GM19238 (cell line): ENCODE data around the gene MACROD2.

ENCODE experiments used
- DNase-seq: peaks from one replicate; pipeline ENCODE4 v3.0.0; 2011; ENCODE audit warnings: low spot score; ENCODE audit not compliant: insufficient read length

The MACROD2 gene

DNA sequence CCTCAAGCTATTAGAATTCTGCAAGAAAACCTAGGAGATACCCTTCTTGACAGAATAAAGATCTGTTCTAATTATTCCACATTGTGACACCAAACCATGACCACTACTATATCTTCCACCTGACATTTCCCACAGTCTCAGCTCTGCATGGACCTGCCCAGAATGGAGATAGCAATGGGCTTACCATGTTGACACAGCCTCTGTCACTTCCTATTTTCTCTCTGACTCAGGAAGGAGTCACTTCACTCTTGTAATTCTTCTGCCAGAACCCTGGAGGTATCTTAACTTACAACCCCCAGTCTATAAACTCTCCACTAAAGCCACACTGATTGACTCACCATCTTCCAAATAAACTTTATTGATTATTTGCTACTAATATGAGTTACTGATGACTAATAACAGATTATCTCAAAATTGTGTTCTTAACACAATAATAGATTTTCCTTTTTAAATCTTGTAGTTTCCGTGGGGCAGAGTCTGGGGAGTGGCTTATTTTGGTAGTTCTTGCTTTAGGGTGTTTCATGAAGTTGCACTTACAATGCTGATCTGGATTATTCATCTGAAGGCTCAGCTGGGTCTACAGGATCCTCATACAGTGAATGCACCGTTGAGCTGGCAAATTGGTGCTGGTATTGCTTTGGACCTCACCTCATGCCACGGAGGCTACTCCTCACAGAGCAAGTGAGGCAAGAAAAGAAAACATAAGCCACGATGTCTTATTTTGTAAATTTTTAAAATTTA lies 1708.0 kb downstream of the MACROD2 start:
- DNase-seq = no peak

DNA sequence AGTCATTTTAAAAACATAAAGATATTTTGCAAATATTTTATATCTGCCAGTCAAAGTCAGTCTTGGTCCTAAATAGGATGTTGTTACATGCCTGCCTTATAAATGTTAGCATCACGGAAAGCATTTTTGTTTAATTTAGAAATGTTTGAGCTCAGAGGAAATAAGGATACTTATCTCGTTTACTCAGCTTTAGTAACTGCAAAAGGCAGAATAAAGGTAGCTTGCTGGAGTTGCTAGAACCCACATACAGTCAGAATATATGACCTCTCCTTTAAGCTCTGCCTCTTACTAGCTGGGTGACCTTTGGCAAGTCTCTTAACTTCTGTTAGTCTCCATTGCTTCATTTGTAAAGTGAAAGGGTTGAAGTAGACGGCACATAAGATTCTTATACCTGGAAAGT lies 1710.7 kb downstream of the MACROD2 start:
- no peak for DNase-seq

DNA sequence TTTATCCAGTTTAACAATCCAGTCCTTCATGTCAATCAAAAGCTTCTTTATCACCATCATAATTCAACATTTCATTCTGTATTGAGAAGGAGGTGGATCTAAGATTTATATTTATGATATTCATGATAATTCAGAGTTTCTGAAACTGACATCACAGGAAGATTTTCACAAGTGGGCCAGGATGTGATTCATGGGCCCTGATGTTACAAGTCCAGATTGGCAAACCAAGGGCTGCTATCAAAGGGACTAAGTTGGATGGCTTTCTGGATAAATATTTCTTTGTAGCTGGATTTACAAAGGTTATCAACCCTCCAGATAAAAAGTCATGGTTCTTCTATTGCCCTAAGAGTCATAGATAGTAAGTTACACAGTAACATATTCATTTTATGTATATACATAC lies 1711.4 kb downstream of the MACROD2 start:
- DNase-seq = no peak

DNA sequence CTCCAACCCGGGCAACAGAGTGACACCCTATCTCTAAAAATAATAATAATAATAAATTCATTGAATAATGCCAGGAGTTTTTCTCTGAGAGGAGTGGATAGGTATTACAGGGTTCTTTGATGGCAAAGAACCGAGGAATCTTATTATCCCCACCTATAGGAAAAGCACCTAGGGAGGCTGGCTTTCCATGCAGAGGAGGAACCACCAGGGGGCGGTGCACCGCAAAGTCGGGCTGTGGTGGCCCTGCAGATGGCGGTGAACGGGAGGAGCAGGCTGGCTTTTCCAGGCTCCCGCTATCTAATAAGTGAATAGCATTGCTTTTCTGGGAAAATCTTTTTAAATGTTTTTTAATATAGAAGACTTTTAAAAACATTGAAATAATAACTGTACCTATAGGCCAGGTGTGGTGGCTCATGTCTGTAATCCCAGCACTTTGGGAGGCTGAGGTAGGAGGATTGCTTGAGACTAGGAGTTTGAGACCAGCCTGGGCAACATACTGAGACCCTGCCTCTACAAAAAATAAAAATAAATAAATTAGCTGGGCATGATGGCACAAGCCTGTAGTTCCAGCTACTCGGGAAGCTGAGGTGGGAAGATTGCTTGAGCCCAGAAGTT lies 1713.8 kb downstream of the MACROD2 start:
- peak; percentile 30 for DNase-seq

DNA sequence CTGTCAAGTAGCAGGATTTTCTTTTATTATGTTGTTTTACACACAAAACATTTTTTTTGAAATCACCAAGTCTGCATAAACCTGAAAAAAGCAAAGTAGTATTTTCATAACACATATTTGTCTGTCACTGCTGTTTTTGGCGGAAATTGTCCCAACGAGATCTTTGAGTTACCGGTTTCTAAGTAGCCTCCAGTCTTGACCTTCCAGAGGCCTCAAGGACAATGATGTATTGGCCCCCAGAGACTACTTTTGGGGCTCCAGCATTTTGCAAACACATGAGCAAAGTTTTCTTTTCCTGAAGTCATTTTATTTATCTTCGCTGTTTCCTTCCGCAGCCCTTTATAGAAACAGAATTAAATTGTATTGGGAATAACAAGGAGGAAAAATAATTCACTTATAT lies 1715.3 kb downstream of the MACROD2 start:
- DNase-seq = no peak

DNA sequence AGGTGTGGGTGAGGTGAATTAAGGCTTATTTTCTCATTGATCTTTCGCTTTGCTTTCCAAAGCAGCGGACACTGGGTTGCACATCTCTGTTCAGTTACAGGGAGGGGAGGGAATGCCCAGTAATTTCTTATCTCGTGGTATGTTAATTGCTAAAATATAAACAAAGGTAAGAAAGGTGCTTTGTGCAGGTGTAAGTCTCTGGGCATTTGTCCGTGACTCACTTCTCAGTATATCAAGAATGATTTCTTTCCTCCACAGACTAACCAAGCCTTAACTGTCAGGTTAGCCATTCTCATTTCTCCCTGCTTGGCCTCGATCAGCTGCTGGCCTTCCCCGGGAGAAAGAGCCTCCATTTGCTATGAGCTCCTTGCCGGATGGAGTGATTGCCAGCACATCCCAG lies 1715.9 kb downstream of the MACROD2 start:
- DNase-seq = no peak

DNA sequence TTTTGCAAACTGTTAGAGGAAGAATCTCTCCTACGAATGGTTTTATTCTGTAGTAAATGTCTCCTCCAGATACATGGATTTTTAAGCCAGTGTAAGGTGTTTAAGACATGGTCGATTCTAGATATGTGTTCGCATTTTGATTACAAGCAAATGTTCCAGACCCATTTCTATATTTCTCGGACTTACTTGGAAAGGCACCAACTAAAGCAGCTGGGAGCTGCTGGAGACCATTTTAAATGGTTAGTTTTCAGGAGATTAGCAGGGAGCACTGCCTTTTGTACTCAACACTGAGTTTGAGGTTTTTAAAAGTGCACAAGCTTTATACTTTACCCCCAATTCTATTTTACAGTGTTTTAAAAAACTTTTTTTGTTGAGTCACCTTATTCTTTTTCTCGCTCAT lies 1720.9 kb downstream of the MACROD2 start:
- no peak for DNase-seq

DNA sequence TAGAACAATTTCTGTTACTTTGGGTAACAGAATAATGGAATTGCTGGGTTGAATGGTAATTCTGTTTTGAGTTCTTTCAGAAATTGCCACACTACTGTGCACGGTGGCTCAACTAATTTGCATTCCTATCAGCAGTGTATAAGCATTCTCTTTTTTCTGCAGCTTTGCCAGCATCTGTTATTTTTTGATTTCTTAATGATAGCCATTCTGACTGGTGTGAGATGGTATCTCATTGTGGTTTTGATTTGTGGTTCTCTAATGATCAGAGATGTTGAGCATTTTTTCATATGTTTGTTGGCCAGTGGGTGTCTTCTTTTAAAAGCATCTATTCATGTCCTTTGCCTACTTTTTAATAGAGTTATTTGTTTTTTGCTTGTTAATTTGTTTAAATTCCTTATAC lies 1731.1 kb downstream of the MACROD2 start:
- no peak for DNase-seq

DNA sequence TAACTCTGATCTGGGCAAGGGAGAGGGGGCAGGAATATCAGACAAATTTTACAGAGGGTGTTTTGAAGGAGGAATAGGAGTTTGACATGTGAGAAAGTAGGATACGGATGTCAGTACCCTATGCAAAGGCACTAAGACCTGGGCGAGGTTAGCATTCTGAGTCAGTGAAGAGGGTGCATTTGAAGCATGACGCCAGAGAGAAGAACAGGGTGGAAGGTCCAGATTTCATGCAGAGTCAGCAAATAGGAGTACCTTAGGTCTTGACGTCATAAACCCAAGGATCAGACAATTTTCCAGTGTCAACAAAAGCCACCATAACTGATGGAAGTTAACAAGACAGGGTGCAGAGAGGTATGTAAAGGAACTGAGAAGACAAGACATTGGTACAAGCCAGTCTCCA lies 1738.7 kb downstream of the MACROD2 start:
- no peak for DNase-seq

DNA sequence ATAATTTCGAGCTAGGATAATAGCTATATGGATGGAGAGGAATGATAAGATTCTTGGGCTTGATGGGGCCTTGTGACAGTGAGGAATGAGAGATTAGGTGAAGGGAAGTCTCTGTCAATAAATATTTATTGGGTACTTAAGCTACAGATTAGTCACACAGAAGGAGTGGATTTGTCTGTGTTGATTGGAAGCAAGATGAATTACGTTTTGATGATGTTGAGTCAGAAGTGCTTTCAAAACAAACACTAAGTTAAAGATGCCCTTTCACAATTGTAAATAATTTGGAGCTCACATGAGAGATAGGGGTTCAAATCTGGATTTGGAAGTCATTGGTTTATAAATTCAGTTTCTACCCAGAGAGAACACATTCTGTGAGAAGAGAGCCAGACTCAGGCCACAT lies 1743.7 kb downstream of the MACROD2 start:
- DNase-seq = no peak

DNA sequence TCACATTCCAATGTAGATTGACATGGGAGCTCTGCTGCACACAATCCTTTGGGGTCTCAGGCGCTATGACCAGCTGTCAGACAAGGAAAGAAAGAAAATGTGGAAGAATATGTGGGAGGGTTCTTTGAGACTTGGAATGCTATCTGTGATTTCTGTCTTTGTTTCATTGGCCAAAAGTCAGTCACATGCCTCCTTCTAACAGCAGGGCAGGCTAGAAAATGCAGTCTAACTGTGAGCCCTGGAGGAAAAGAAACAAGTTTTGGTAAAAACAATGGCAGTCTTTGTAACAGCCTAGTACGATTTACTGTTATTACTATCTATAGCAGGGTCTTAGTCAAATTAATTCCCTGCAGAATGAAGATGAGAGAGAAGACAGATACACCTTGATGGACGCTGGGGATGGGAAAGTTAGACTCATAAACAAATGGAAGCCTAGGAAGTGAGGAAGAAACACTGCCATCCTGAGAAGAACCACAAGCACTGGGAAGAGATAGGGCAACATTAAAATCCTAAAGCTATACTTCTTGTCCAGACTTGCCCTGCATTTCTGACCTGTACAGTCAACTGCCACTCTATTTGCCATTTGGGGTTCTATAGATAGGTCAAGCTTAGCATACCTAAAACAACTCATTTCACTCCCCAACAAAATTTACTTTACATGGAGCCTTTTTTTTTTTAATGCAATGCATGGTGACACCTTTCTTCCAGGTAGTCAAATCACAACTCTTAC lies 1744.9 kb downstream of the MACROD2 start:
- DNase-seq = no peak

DNA sequence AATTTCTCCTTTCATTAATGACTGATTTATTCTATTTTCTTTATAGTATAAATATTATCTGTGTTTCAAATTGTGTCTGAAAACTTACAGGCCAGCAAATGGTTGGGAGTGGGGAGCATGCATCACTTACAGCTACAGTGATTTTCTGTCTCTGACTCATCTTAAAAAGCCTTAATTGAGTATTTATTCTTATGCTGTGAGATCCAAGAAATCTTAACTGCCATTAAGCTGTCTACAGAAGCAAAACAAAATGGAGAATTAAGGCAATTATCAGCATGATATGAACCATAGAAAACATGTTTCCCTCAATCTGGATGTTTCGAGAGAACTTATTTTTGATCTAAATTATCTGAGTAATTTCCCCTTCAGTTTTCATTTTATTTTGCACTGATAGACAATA lies 1746.8 kb downstream of the MACROD2 start:
- no peak for DNase-seq

DNA sequence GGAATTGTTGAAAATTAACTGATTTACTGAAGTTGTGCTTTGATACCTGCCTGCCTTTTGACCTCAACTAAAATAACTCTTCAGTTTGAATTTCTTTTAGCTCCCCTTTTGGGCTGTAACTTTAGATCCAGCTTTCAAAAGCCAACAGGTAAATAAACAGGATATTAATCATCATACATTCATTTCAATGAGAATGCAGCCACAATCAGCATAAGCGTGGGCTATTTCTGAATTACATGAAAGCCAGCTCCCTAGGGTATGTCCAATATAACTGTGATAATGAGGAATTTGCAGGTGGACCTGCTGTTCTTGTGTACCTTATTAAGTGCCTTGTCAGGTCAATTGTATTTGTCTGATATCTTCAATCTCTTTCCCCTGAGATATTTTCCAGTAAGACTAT lies 1747.3 kb downstream of the MACROD2 start:
- DNase-seq = no peak

DNA sequence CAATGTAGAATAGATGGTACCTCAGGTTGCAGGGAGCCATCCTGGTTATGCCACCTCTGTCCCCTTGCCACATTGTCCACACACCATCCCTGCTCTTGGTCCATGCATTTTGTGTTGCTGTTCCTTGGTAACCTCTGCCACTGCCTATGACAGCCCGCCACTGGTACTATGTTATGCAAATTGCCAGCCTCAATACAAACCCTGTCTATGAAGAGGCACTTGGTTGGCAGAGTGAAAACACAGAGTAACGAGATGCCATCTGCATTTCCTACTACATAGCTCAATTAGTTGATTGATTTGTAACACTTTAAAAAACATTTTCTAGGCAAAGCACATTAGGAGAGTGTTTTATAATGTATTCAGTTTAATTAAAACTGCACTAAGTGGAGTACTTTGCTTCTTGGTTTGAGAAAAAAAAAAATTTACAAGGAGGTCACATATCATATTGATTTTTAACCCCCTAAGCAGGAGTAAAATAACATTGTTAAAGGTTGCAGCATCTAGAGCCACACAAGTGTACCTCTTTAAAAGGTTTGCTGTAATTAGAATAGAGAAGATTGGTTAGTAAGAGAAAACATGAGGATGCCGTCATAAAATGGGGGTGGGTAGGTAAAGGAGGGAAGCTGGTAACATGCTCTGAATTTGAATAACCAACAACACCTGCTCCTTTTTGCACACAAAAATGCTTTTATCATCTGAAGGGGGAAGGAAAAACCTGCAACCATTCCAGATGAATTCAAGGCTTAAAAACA lies 1760.9 kb downstream of the MACROD2 start:
- no peak for DNase-seq

DNA sequence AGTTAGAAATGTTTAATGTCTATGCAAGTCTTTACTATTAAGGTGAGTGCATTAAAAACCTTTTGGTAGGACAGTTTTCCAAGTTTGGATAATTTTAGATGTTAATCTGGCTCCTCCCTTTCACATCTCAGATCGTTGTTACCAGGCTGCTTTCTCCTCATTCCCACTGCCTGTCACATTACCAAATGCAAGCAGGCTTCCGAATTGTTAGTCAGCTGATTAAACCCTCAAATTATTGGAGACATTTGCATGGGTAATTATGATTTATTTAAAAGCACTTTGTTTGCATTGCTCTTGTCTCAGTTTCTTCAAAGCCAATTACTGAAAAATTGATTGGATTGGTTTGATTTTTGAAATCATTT lies 1761.4 kb downstream of the MACROD2 start:
- no peak for DNase-seq

DNA sequence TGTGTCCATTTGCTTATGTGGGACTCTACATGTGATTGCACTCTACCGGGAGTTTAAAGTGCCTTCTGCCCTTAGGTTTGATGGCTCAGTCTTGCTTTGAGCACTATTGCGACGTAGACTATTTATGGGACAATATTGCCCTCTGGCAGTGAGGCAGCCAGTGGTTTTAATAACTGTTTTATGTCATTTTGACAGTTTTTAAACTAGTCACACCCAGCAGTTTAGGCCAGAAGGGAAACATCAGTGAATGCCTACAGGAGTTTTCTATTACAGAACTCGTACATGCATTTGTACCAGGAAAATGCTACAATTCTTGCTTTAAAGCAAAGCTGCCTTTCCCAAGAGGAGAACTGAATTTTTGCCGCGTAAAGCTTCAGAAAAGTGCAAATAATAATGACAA lies 1764.3 kb downstream of the MACROD2 start:
- no peak for DNase-seq

DNA sequence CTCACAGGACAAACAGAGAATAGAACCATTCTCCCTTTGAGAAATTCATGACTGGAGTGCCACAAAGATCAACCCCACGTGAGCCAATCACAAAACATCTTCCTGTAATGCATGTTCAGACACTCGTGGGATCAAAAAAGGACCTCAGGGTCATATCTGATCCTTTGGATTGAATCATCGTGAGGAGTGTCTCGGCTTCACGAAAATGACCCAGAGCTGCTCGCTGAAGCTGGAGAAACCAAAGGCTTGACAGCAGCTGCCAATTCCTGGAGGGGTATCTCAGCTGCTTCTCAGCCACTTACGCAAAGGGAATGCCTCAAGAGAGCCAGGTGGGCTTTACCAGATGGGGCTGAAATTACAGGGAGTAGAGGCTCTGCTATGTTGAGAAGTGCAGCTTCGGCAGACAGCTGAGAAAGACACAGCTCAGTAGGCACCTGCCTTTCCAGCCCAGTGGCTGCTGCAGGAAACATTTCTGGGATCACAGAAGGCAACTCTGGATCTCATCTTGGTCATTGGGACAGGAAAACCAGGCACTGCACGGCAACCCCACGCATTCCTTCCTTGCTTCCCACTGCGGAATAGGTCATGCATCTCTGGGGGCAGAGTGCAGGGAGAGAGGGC lies 1764.8 kb downstream of the MACROD2 start:
- DNase-seq = no peak

DNA sequence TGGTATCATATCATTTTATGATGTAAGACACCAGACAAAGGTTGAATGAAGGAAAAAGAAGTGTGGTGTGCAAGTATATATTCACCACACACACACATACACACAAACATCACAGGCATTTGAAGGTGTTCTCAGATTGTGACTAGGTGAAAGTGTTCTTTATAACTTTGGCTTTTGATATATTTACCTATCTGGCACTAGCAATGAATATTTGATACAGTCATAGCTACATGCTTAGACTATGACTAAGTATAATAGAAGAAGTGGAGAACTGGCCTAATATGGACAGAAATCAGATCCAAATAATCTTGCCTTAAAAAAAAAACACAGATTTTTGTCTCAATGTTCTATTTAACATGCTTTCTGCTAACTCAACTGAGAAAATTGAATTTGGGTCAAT lies 1768.0 kb downstream of the MACROD2 start:
- no peak for DNase-seq

DNA sequence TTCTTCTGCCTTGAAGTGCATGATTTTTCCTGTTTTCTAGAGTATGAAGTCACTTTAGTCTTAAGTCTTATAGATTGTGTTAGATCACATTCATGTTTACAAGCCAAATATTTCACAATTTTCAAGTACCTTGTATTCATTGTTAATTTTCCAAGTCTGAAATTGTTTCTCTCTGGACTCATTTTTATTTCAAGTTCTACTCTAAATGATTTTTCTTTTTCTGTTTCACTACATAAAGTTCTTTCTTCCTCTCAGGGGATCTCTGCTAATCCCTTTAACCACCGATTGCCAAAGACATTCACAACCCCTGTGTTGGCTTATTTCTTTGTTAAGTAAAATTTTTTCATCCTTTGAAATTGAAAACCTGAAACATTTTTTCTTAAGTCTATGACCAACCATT lies 1772.3 kb downstream of the MACROD2 start:
- no peak for DNase-seq

DNA sequence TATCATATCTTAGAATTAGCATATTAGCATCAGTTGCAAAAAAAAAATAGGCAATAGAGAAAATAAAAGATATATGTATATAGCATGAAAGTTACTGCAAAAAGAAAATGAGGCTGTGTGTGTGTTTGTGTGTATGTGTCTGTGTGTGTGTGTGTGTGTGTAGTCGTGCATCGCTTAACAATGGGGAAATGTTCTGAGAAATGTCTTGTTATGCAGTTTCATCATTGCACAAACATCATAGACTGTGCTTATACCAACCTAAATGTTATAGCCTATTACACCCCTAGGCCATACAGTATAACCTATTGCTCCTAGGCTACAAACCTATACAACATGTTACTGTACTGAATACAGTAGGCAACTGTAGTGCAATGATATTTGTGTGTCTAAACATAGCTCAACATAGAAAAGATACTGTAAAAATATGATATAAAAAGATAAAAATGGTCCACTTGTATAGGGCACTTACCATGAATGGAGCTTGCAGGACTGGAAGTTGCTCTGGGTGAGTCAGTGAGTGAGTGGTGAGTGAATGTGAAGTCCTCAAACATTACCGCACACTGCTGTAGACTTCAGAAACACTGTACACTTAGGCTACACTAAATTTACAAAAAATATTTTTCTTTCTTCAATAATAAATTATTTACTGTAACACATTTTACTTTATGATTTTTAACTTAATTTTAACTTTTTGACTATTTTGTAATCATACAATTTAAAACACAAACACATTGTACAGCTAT lies 1772.9 kb downstream of the MACROD2 start:
- DNase-seq = no peak

DNA sequence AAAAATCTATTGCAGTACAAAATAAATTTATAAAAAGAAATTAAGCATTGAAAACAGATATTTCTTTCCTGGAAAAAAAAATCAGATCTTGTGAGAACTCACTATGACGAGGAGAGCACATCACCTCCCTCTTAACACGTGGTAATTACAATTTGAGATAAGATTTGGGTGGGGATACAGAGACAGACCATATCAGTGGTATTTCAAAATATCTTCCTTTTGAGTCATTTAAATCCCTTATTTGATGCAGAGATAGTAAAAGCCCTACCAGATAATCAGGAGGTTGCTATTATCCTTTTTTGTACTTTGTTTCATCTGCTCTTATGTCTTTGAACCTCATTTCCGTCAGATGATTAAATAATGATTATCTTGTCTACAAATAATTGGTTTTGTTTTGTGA lies 1777.5 kb downstream of the MACROD2 start:
- DNase-seq = no peak
